ENCODE measurements around the gene KRT12.

DNA sequence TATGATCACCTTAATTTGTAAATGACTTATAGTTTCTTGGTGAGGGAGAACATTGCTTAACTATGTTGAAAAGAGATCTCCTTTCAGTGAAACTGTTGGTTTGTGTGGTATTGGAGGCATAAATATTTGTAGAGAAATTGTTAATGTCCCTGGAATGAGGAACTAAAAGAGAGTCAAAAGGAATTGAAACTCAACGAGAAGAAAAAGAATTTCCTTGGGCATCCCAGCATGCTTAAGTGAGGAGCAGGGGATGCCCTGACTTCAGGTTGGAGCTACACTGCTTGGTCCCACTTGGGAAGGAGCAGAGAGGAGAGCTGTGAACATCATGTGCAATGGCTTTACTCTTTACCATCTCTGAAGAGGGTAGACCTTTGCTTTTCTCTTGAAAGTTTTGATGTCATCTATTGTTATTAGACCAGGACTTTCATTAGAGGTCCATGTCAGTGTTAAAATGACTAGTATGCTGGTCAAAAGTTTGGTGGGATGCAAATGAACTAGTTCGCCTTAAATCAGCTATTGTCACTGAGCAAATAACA is 48.8 kb upstream of the KRT12 start:
- TF ChIP-seq EZH2 (IDR thresholded peaks at IDR 0.05; ENCODE audit: low read length) = no peak
- TF ChIP-seq, protein P1, sequence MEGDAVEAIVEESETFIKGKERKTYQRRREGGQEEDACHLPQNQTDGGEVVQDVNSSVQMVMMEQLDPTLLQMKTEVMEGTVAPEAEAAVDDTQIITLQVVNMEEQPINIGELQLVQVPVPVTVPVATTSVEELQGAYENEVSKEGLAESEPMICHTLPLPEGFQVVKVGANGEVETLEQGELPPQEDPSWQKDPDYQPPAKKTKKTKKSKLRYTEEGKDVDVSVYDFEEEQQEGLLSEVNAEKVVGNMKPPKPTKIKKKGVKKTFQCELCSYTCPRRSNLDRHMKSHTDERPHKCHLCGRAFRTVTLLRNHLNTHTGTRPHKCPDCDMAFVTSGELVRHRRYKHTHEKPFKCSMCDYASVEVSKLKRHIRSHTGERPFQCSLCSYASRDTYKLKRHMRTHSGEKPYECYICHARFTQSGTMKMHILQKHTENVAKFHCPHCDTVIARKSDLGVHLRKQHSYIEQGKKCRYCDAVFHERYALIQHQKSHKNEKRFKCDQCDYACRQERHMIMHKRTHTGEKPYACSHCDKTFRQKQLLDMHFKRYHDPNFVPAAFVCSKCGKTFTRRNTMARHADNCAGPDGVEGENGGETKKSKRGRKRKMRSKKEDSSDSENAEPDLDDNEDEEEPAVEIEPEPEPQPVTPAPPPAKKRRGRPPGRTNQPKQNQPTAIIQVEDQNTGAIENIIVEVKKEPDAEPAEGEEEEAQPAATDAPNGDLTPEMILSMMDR (optimal IDR thresholded peaks at IDR 0.05 in 1 of 3, IDR thresholded peaks at IDR 0.05 in 1 of 3, conservative IDR thresholded peaks at IDR 0.05 in 1 of 3; ENCODE audit: extremely low read depth in 1 of 3, insufficient read depth in 2 of 3, low read length in 3 of 3) = no peak
